Lung (tissue), 12 donors: ENCODE results near the gene FAM32A. TPM values are rescaled to one million over a fixed set of nuclear protein-coding genes. Genes with fewer than 3 reads are reported as not detected.

ENCODE experiments used
- ATAC-seq: fragments of 200-7000 bp; cut with Tn5 transposase; one replicate; pipeline ENCODE4 v1.9.1; 2020; ENCODE audit warnings: moderate number of reproducible peaks; ENCODE audit not compliant: insufficient read depth, low FRiP score
- DNase-seq, 3 donors: peaks; one replicate each; pipeline ENCODE4 v3.0.0-alpha.2; 2013 to 2017
- H3K27ac ChIP-seq, 2 donors: one replicate each; pipeline ENCODE4 v1.5.1; 2013; ENCODE audit warnings: mild to moderate bottlenecking in 2 of 2, moderate library complexity in 2 of 2, control low read depth in 1 of 2, inconsistent platforms in 1 of 2, low read depth in 1 of 2, low read length in 1 of 2
- H3K27me3 ChIP-seq, 3 donors: one replicate each; pipeline ENCODE4 v1.5.1; 2013; ENCODE audit warnings: low read length in 2 of 3; ENCODE audit not compliant: control insufficient read depth in 3 of 3, insufficient read depth in 3 of 3
- H3K36me3 ChIP-seq, 4 donors: one replicate each; pipeline ENCODE4 v1.5.1; 2013; ENCODE audit warnings: low read length in 4 of 4, mild to moderate bottlenecking in 1 of 4, moderate library complexity in 1 of 4; ENCODE audit not compliant: control insufficient read depth in 4 of 4, insufficient read depth in 4 of 4
- H3K4me1 ChIP-seq, 5 donors: one replicate each; pipeline ENCODE4 v1.5.1; 2013; ENCODE audit warnings: low read length in 5 of 5, mild to moderate bottlenecking in 2 of 5, moderate library complexity in 1 of 5; ENCODE audit not compliant: control insufficient read depth in 5 of 5, insufficient read depth in 5 of 5
- H3K4me3 ChIP-seq: one replicate; pipeline ENCODE4 v1.5.1; 2013; ENCODE audit warnings: mild to moderate bottlenecking, control low read depth, moderate library complexity
- H3K9ac ChIP-seq, 2 donors: one replicate each; pipeline ENCODE4 v1.5.1; 2013; ENCODE audit warnings: low read length in 2 of 2, control low read depth in 1 of 2; ENCODE audit not compliant: insufficient read depth in 1 of 2
- H3K9me3 ChIP-seq, 4 donors: one replicate each; pipeline ENCODE4 v1.5.1; 2013; ENCODE audit warnings: low read length in 3 of 4, mild to moderate bottlenecking in 1 of 4, moderate library complexity in 1 of 4; ENCODE audit not compliant: control insufficient read depth in 4 of 4, insufficient read depth in 3 of 4
- WGBS, 2 donors: extraction: QIAGEN DNeasy Blood & Tissue Kit; methylation state at CpG; one replicate each; pipeline ENCODE4 v1.1.7; 2013; 5-methylcytosine and 5-hydroxymethylcytosine counted together
- polyA plus RNA-seq, 2 donors: library from polyadenylated mRNA; stranded (reverse); fragments of 200-250 nt; gene quantifications; one replicate each; pipeline ENCODE4 v1.2.1, GENCODE V29; 2013
- total RNA-seq, 2 donors: library from RNA; depleted of rRNA in 1 of 2; stranded (reverse); fragments of >200 nt in 1 of 2; gene quantifications; one replicate each; pipeline ENCODE4 v1.2.1, GENCODE V29; 2014 to 2021
- TF ChIP-seq, protein P1 (sequence below): IDR thresholded peaks from 2 replicates; pipeline ENCODE4 v1.5.1; 2012; ENCODE audit warnings: mild to moderate bottlenecking; ENCODE audit errors: control extremely low read depth, extremely low read depth
- donor health status: control.
- donor health status: control.
- donor health status: Bipolar disorder and iron deficiency.
- donor health status: healthy.
- donor health status: DM: yes; HTN: yes; CAD: no.

FAM32A gene
- total and polyA plus RNA-seq, 4 donors = 53.5 to 81.7 (median 68.8) TPM

DNA sequence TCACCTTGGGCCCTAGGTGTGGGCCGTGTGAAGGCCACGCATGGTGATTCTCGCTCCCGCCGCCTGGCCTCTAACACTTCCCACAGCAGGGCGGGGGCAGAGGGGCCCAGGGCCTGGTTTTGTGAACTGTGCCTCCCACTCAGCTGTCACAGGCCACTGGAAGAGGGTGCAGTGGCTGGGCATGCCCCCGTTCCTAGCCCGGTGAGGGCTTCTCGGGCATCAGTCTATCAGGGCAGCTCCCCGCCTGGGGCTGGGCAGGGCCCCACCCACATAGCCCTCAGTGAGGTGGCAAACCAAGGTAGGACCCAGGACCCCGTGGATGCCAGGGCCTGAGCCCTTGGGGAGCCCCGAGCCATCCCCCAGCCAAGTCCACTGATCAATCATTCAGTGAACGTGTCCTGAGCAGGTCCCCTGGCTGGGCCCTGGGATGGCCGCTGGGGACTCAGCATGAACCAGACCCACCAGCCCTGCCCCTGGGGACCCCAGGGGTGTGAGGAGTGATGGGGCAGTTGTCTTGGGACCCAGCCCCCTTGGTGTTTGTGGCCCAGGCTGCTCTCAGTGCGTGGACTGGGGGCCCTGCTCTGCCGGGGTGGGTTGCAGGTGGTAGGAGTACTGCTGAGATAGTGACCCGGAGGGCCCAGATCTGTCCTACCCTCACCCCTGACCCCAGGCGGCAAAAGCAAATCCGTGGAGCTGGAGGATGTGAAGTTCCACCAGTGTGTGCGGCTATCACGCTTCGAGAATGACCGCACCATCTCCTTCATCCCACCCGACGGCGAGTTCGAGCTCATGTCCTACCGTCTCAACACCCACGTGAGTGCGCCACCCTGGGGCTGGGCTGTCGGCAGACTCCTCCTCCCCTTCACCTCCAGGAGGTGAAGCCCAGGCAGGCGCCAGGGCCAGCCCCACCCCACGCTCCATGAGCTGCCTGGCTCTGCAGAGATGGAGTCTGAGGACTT, 41.9 kb downstream of the FAM32A start:
- Histone ChIP-seq H3K4me1 (no peaks in the 10 kb centered on the region), H3K36me3 (peaks cover 9 to 65% (median 32%) of the 10 kb centered on the region in 4 donors), H3K27me3 (no peaks in the 10 kb centered on the region), H3K9me3 (no peaks in the 10 kb centered on the region), H3K4me3 (no peak overlapping the region), H3K27ac (no peak overlapping the region), H3K9ac (no peak overlapping the region)
- DNase-seq (no peak), ATAC-seq (no peak)
- 90 to 91% methylated on average over 33 of the region's 33 CpGs for WGBS, 2 donors
- TF ChIP-seq, protein P1, sequence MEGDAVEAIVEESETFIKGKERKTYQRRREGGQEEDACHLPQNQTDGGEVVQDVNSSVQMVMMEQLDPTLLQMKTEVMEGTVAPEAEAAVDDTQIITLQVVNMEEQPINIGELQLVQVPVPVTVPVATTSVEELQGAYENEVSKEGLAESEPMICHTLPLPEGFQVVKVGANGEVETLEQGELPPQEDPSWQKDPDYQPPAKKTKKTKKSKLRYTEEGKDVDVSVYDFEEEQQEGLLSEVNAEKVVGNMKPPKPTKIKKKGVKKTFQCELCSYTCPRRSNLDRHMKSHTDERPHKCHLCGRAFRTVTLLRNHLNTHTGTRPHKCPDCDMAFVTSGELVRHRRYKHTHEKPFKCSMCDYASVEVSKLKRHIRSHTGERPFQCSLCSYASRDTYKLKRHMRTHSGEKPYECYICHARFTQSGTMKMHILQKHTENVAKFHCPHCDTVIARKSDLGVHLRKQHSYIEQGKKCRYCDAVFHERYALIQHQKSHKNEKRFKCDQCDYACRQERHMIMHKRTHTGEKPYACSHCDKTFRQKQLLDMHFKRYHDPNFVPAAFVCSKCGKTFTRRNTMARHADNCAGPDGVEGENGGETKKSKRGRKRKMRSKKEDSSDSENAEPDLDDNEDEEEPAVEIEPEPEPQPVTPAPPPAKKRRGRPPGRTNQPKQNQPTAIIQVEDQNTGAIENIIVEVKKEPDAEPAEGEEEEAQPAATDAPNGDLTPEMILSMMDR = no peak

DNA sequence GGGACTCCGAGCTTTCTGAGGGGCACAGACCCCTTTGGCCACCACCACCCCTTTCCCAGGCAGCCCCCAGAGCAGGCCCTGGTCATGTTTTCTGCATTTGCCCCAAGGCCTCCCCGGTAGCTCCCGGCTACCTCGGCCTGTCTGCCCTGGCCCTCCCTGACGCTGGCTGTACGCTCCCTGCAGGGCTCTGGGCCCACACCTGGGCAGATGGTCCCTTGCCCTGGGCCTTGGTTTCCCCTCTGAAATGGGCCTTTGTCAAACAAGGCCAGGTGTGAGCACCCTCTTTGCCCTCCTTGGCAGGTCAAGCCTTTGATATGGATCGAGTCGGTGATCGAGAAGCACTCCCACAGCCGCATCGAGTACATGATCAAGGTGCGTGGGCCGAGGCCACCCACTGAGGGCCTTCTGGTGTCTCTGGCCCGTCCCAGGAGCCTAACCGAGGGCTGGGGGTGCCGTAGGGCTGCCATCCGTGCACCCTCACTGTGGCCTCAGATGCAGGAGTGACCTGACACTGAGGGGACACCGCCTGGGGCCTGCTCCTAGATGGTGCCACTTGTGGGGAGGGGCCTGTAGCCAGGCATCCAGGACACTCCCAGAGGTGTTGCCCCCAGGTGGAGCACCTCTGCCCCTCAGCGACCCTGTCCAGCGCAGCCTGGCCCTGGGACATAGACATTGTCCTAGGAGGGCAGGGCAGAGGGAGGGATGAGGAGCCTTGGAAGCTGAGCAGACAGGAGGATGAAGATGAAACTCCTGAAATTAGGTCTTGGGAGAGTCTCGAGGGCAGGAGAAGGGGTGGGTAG, 42.8 kb downstream of the FAM32A start:
- no peaks in the 10 kb centered on the region for H3K27me3 ChIP-seq
- no peak overlapping the region for H3K9ac ChIP-seq
- no peaks in the 10 kb centered on the region for H3K4me1 ChIP-seq
- WGBS, 2 donors = 89 to 92% methylated on average over 21 of the region's 21 CpGs
- H3K27ac ChIP-seq = no peak overlapping the region
- peaks cover 4 to 71% (median 34%) of the 10 kb centered on the region in 4 donors for H3K36me3 ChIP-seq
- no peak overlapping the region for H3K4me3 ChIP-seq
- TF ChIP-seq, protein P1 = no peak
- no peak for ATAC-seq
- H3K9me3 ChIP-seq = no peaks in the 10 kb centered on the region
- DNase-seq = no peak

DNA sequence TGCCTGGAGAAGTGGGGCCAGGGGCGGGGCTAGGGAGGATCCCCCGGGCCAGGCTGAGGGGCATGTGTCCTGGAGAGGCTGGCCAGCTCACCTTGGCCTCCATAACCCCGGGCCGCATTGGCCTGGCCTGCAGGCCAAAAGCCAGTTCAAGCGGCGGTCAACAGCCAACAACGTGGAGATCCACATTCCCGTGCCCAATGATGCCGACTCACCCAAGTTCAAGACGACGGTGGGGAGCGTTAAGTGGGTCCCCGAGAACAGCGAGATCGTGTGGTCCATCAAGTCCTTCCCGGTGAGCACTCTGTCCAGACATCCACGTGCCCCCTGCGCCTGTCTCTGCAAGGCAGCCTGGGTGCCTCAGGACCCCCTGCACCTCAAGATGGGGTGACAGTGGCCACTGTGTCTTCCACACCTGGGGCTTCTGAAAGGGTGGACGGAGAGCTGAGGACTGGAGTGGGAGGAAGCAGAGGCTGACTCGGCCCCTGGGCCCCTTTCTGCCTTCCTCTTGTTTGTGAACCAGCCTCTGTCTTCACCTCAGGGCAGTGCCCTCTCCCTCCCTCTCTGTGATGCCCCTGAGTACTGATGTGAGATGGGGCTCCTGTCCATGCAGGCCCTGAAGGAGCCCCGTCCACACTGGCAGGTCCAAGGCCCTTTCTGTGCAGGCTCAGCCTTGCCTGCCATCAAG, 43.6 kb downstream of the FAM32A start:
- Histone ChIP-seq H3K27ac (no peak overlapping the region), H3K27me3 (no peaks in the 10 kb centered on the region), H3K9ac (no peak overlapping the region), H3K4me3 (no peak overlapping the region), H3K9me3 (no peaks in the 10 kb centered on the region), H3K4me1 (no peaks in the 10 kb centered on the region), H3K36me3 (peaks cover 4 to 72% (median 29%) of the 10 kb centered on the region in 4 donors)
- 85 to 87% methylated on average over 21 of the region's 21 CpGs for WGBS, 2 donors
- TF ChIP-seq, protein P1 = no peak
- no peak for DNase-seq
- no peak for ATAC-seq
